DMS153 (cell line): ENCODE measurements around the gene RAI1.
"Not testable (repeated sequence)": the region's sequence is repeated elsewhere in the genome, so short reads cannot be mapped to it uniquely, and the experiment has no call there.

Experiments
- DNase-seq: peaks from one replicate; lab custom pipeline; 2025; lab: John Stamatoyannopoulos, UW

The RAI1 gene

DNA sequence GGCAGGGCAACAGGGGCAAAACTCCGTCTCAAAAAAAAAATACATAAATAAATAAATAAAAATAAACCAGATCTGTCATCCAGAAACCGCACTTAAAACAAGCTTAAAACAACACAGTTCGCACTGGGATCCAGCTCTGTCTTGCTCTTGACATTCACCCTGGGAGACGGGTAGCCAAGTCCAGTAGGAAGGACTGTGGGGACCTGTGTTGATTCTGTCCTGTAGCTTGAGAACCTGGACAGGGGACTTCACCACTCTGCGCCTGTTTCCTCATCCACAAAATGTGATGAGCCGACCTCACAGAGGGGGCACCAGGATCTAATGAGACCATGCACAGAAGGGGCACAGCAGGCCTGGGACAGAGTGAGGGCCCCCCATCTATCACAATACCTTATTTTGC lies 1.5 kb upstream of the RAI1 start:
- no peak for DNase-seq

DNA sequence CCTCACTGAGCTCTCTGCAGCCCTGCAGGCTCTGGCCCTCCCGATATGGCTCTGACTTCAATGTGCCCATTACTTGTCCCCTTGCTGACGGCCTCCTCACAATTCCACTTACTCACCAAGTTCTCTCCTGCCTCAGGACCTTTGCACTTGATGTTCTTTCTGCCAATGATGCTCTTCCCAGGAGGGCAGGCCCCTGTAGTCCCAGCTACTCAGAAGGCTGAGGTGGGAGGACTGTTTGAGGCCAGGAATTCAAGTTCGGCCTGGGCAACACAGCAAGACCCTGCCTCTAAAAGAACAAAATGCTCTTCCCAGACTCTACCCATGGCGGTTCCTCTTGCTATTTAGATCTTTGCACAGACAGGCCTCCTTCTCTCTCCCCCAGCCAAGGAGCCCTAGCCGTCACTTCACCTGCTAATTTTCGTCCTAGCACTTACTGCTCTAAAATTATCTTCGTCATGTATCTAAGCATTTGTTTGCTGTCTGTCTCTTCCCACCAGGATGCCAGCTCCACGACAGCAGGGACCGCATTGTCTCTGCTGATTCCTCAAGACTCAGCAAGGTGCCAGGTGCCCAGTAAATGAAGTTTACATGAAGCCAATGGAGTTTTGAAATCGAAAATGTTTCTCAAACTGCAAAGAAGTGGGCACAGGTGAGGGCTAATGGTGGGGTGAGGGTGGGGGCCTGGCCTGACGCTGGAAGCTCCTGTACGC lies 626 bp upstream of the RAI1 start:
- DNase-seq, result no peak

- no peak for DNase-seq
These were observed 560 bp downstream of the RAI1 start for GRCh38 chr17:17681744-17682292.

GRCh38 chr17:17682293-17682736 lies 1.1 kb downstream of the RAI1 start:
- DNase-seq, result no peak

- no peak for DNase-seq
These were observed 1.8 kb downstream of the RAI1 start for GRCh38 chr17:17682737-17683680.

DNA sequence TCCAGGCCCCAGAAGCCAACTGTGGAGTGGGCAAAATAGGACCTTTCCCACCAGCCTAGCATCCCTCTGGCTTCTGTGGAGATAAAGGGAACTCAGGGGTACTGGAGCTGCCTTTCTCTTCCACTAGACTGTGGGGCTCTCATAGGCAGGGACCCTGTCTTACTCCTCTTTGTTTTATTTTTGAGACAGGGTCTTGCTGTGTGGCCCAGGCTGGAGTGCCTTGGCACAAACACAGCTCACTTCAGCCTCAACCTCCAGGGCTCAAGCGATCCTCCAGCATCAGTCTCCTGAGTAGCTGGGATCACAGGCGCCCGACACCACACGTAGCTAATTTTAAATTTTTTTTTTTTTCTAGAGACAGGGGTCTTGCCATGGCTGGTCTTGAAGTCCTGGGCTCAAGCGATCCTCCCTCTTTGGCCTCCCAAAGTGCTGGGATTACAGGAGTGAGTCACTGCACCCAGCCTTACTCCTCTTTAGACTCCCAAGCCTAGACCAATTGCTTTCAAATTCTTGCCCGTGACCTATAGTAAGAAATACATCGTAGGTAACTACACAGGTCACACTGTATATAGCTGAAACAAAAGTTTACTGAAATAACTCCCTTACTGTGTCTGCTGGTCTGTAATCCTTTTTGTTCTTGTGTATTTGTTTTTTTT lies 2.6 kb downstream of the RAI1 start:
- DNase-seq, result no peak

GRCh38 chr17:17684906-17685774 lies 3.9 kb downstream of the RAI1 start:
- DNase-seq, result peak; percentile 43

DNA sequence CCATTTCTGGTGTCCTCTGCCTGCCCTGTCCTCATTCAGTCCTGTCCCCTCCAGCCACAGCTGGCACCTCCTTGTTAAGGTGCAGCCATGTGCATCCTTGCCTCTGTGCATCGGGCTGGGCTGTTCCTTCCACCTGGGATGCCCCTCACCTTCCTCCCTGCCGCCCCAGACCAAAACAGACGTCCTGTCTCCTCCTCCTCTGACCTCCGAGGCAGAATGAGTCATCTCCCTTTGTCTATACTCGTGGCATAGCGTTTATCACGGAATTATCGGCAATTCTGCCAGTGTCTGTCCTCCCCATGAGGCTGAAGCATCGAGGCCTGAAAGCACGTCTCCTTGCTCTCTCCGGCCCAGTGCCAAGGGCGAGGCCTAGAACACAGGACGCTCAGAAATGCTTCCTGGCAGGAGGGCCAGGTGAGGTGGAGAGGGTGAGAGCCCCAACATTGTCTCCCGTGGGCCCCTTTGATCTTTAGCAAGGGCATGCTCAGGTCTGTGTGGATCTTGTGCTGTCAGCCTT lies 4.6 kb downstream of the RAI1 start:
- DNase-seq, result no peak

DNA sequence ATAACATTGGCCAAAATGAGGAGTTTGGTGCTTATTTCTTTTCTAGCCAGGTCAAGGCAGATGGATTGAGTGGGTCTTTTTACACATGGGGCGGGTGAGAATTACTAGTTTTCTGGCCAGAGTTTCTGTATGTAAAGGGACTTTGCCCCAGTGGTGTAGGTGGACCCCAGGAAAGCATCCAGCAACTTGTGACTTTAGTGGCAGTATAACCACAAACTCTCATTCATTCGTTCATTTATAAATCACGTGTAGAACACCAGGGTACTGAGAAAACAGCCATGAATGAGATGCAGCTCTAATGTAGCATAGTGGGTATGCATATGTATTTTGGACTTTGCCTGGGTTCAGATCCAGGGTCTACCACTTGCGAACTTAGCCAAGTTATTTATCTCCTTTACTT lies 8.1 kb downstream of the RAI1 start:
- no peak for DNase-seq

GRCh38 chr17:17690233-17690632 lies 9.0 kb downstream of the RAI1 start:
- not testable (repeated sequence) for DNase-seq

DNA sequence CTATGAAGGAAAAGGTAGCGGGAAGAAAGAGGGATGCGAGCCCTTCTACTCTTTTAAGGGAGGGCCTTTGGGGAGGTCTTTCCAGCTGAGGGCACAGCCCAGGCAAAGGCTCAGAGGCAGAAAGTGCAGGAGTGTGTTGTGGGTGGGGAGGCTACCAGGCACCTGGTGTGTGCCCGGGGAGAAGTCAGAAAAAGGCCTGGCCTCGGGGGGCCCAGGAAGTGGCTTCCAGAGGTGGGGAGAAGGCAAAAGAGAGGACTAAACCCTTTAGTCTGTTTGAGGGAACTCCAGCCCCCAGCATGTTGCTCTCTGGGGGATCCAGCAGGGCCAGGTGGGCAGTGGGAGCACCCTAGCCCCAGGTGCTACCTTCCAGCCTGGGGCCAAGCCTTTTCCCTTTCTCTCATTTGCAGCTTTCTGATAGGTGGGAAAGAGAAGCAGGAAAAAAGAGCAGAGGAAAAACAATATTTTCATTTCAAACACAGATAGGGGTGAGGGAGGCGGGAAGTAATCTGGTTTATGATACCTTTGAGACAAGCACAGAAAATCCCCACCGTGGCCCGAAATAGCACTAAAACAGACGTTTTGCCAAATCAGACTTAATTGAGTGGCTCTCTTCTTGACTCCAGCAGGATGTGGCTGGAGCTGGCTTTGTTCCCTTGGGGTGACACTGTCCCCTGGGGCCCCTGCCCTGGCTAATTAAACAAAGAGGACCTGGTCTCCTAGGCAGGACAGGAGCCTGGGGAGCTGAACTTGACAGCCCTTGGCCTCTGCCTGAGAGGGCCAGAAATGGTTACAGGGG lies 10.4 kb downstream of the RAI1 start:
- peak; percentile 40 for DNase-seq

DNA sequence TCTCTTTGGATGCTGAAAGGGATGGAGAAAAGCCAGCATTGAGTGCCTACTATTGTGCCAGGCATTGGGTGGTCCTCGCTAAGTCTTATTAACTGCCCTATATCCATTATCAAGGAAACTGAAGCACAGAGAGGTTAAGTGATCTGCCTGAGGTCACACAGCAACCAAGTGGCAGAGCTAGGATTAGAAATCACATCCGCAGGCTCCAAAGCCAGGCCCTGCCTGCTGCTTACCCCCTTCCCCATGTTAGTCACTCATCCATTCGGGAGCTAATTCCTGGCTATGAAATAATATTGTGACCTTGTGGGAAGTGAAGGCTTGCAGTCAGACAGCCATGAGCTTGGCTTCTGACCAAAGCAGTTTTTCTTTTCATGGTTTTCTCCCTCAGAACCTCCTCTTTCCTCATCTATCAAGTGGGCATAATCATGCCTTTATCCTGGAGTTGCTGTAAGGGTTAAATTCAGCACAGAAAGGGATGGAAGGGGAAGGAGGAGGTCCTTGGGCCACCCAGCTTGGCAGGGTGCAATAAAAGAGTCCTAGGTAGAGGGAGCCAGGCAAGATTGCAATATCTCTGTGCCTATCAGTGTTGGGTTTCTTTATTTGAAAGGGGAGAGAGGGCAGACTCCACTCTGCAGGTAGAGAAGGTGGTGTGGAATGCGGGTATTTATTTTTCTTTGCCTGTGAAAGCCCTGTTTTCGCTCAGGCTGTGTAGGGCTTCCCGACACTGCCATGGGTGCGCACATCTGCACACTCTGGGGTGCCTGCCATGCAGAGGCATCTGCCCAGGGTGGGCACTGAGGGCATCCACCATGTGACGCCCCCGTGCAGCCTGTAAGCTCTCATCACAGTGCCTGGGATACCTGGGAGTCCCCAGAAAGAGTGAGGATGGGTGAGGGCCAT lies 11.3 kb downstream of the RAI1 start:
- no peak for DNase-seq

DNA sequence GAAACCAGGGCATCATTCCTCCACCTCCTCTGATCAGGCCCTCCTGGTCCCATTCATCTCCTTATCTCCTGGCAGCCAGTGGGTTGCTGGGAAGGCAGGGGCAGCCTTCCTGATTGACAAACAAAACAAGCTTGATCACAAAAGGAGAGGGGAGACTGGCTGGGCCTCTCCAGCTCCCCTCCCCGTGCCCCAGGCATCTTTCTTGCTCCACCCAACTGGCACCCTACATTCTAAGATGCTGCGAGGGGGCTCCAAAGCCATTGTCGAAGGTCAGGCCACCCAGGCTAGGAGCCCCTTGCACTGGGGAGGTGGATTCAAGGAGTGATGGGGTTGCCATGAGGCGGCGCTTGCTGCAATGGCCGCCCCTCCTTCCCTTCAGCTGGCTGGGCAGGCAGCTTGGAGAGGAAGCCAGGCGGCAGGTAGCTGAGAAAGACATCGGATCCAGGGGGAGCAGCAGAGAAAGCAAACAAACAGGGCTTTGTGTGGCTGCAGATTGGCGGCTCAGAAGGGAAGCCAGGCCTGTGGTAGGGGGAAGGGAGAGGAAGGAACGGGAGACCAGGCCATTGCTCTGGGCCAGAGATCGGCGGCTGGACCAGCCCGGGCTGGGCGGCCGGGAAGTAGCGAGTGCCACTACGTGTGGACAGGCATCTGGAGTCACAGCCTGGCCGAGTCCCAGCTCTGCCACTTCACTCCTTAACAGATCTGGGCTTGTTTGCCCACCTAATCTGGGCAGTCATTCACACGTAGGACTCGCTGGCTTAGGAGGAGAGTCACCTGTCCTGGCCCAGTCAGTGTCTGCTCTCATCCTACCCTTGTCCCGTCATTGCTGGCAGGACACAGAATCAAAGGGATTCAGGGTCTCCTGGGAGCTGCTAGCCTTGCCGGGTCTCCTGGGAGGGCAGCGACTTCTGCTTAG lies 12.3 kb downstream of the RAI1 start:
- DNase-seq, result peak; percentile 76

DNA sequence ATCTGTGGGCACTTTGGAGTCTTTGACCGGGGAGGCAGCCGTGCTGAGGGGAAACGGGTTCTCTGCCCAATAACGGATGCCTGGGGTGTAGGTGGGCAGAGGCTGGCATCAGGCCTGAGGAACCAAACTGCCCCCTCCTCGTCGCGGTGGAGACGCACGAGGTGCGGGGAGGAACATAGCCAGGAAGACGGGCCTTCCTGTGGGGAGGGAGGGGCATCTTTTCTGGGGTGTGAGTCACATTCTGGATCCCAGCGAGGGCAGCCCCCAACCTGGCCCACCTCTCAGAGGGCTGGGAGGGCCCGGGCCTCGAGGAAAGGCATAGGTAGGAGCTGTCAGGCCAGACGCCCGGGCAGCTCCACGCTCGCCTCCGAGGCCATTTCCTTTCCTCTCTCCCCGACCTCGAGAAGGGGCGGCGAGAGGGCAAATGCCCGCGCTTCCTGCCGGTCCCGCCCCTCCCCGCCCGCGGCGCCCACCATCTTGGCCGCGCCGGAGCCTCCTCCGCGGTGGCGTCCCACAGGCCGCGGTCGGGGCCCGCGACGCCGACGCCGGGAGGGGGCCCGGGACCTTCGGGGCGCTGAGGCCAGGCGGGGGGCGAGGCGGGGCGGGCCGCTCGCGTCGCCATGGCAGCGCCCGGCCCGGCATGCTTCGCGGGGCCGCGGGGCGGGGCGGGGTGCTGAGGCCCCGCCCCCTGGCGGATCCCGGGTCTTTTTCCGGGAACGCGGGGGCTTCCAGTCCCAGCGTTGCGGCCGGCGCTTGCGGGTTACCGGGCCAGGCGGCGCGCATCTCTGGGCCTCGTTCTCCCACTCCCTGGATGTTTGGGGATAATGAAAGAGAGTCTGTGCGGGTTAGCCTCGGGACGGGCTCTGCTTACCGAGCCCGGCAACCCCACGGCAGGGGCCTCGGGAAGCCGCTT lies 13.2 kb downstream of the RAI1 start:
- no peak for DNase-seq

- DNase-seq, result no peak
These were observed 14.8 kb downstream of the RAI1 start for GRCh38 chr17:17696085-17696484.

DNA sequence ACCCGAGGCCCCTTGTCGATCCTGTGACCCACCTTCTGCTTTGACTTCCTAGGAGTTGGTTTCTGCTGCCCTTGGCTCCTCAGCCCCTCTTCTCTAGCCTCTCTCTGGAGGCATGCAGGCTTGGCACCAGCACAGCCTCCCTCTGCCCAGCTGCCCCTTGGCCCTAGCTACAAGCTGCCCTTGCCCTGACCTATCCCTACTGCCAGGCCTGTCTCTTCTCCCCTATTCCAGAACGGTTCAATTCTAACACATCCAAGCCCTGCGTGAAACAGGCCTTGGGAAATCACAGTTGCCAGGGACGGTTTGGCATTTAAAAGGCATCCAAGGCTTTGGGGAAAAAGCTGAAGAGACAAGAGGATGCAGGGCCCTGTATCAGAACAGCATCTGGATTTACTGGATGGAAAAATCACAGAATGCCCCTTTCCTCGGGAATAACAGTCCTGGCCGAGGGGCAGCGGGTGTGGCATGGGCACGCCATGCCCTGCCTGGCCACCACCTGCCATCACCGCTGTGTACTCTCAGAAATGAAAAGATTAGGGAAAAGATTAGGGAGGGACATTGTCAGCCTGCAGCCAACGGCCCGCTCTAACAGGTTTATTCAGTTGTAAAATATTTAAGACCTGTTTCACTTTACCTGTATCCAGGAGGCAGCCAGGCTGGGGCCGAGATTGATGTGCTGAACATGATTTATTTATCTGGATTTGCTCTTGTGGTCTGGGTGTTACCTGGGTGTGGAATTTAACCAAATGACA lies 15.8 kb downstream of the RAI1 start:
- no peak for DNase-seq
